ENCODE data around the gene DAB1. TPM values are rescaled to one million over a fixed set of nuclear protein-coding genes. Genes with fewer than 3 reads are reported as not detected.

The DAB1 gene
- total RNA-seq, 1 donor from 2014 or later, result 3.1 TPM

- H3K4me1 Mint-ChIP-seq (ENCODE audit: low read depth, unreplicated experiment), result peaks cover 12% of the 10 kb centered on the region
- H3K36me3 Mint-ChIP-seq (ENCODE audit: unreplicated experiment), result no peaks in the 10 kb centered on the region
- no peak overlapping the region for H3K4me3 Mint-ChIP-seq (ENCODE audit: unreplicated experiment)
- H3K9me3 Mint-ChIP-seq (ENCODE audit: unreplicated experiment), result no peaks in the 10 kb centered on the region
- no peak for TF ChIP-seq CTCF (IDR thresholded peaks at IDR 0.05; ENCODE audit: partially characterized antibody, unreplicated experiment)
- DNase-seq, result no peak
- H3K27me3 Mint-ChIP-seq (ENCODE audit: unreplicated experiment), result no peaks in the 10 kb centered on the region
- no peak overlapping the region for H3K27ac Mint-ChIP-seq (ENCODE audit: unreplicated experiment)
Measured at GRCh38 chr1:57010511-57010910, 413.3 kb downstream of the DAB1 start.

DNA sequence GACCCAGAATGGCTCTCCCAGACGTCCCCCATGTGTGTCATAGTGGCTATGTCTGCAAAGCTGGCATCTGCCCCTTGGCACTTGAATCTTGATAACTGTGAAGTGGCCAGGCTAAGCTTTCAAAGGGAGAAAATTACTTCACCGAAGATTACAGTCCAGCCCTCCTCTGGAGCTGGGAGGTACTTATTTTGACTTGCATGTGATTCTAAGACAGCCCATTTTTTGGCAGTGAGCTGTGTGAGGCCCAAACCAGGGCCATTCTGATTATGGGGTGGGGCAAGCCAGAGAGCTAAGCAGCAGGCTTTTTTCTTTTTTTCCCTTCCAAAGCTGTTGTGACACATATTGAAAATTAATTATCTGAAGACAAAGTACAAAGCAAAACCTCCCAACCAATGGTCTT lies 415.9 kb downstream of the DAB1 start:
- Mint-ChIP-seq H3K4me3 (ENCODE audit: unreplicated experiment) (no peak overlapping the region), H3K27ac (ENCODE audit: unreplicated experiment) (no peak overlapping the region), H3K9me3 (ENCODE audit: unreplicated experiment) (no peaks in the 10 kb centered on the region), H3K4me1 (ENCODE audit: low read depth, unreplicated experiment) (peaks cover 19% of the 10 kb centered on the region), H3K27me3 (ENCODE audit: unreplicated experiment) (no peaks in the 10 kb centered on the region), H3K36me3 (ENCODE audit: unreplicated experiment) (no peaks in the 10 kb centered on the region)
- no peak for DNase-seq
- no peak for TF ChIP-seq CTCF (IDR thresholded peaks at IDR 0.05; ENCODE audit: partially characterized antibody, unreplicated experiment)

GRCh38 chr1:57007472-57007871 lies 416.4 kb downstream of the DAB1 start:
- H3K27me3 Mint-ChIP-seq (ENCODE audit: unreplicated experiment), result no peaks in the 10 kb centered on the region
- H3K4me3 Mint-ChIP-seq (ENCODE audit: unreplicated experiment), result no peak overlapping the region
- no peaks in the 10 kb centered on the region for H3K36me3 Mint-ChIP-seq (ENCODE audit: unreplicated experiment)
- no peak for DNase-seq
- no peak for TF ChIP-seq CTCF (IDR thresholded peaks at IDR 0.05; ENCODE audit: partially characterized antibody, unreplicated experiment)
- no peaks in the 10 kb centered on the region for H3K9me3 Mint-ChIP-seq (ENCODE audit: unreplicated experiment)
- H3K4me1 Mint-ChIP-seq (ENCODE audit: low read depth, unreplicated experiment), result peaks cover 19% of the 10 kb centered on the region
- H3K27ac Mint-ChIP-seq (ENCODE audit: unreplicated experiment), result no peak overlapping the region

DNA sequence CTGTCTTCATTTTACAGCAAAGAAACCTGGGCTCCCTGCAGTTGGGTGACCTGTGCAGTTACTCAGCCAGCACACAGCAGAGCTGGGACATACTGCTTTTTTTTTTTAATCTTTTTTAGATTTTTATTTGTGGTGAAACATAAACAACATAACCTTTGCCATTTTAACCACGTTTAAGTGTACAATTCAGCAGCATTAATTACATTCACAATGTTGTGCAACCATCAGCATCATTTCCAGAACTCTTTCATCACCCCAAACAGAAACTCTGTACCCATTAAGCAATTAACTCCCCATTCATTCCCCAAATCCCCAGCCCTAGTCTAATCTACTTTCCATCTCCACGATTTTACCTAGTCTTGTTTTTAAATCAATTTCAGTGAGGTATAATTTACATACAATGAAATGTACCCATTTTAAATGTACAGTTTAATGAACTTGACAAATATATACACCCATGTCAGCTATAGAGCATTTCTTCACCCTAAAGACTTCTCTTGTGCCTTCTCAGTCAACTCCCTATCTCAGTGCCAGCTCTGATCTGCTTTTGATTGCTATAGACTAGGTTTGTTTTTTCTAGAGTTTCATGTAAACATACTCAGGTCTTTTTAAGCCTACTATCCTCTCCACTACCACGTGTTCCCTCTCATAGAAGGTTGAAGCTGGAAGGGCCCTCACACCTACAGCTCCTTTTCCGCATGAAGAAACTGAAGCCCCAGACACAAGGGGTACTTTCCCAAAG lies 420.3 kb downstream of the DAB1 start:
- H3K4me1 Mint-ChIP-seq (ENCODE audit: low read depth, unreplicated experiment), result peaks cover 19% of the 10 kb centered on the region
- TF ChIP-seq CTCF (IDR thresholded peaks at IDR 0.05; ENCODE audit: partially characterized antibody, unreplicated experiment), result no peak
- H3K36me3 Mint-ChIP-seq (ENCODE audit: unreplicated experiment), result no peaks in the 10 kb centered on the region
- no peaks in the 10 kb centered on the region for H3K9me3 Mint-ChIP-seq (ENCODE audit: unreplicated experiment)
- no peak overlapping the region for H3K27ac Mint-ChIP-seq (ENCODE audit: unreplicated experiment)
- H3K27me3 Mint-ChIP-seq (ENCODE audit: unreplicated experiment), result no peaks in the 10 kb centered on the region
- no peak overlapping the region for H3K4me3 Mint-ChIP-seq (ENCODE audit: unreplicated experiment)
- DNase-seq, result no peak

DNA sequence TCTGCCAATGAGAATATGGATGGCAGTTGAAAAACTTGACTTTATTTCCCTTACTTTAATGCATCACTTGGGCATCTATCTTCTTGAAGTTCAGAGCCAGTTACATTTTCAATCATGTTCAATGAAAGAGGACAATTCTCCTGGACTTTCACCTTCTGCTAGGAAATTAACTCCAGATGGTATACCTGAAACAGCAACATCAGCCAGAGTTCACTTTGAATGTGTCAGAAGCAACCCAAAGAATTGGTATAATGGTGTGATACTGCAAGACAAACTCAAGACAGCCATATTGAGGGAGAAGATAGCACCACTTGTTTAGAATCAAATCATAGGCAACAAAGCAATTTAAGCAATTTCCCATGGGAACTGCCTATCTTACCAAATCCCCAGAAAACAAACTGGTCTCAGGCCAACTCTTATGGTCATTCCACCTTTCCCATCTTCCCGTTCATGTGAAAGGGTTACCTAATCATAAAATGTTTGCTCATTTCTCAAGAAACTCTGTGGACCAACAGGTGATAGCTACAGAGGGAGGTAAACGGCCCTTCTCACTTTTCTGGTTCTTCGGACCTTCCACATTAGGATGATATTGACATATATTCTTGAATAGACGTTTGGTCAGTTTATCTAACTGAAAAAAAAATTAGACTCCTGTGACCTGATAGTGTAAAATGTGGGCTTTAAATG lies 428.3 kb downstream of the DAB1 start:
- DNase-seq, result no peak
- Mint-ChIP-seq H3K9me3 (ENCODE audit: unreplicated experiment) (peaks cover 4% of the 10 kb centered on the region), H3K27me3 (ENCODE audit: unreplicated experiment) (peaks cover 2% of the 10 kb centered on the region), H3K27ac (ENCODE audit: unreplicated experiment) (no peak overlapping the region), H3K4me3 (ENCODE audit: unreplicated experiment) (no peak overlapping the region), H3K4me1 (ENCODE audit: low read depth, unreplicated experiment) (peaks cover 40% of the 10 kb centered on the region), H3K36me3 (ENCODE audit: unreplicated experiment) (no peaks in the 10 kb centered on the region)
- no peak for TF ChIP-seq CTCF (IDR thresholded peaks at IDR 0.05; ENCODE audit: partially characterized antibody, unreplicated experiment)

All from glutamatergic neuron (in vitro differentiated cells).